GM12878 (cell line): Measurements from ENCODE around the gene CREBBP.

Source experiments
- EZH2 ChIP-seq: IDR thresholded peaks from 2 replicates; pipeline ENCODE4 v1.6.1; 2012; ENCODE audit warnings: low read depth, mild to moderate bottlenecking, control low read depth, inconsistent platforms, low read length, borderline replicate concordance; ENCODE audit not compliant: control insufficient read depth
- JUNB ChIP-seq: IDR thresholded peaks from 2 replicates; pipeline ENCODE4 v1.6.1; 2016; ENCODE audit warnings: antibody characterized with exemption, mild to moderate bottlenecking
- KDM1A ChIP-seq: fragments of 200-600 bp; sonication (generic); IDR thresholded peaks from 2 replicates; pipeline ENCODE4 v1.6.1; 2016; ENCODE audit warnings: borderline replicate concordance
- SIX5 ChIP-seq: IDR thresholded peaks from 2 replicates; pipeline ENCODE4 v1.6.1; 2011; ENCODE audit warnings: mild to moderate bottlenecking, low read depth, low read length, moderate library complexity; ENCODE audit not compliant: severe bottlenecking
- TCF7 ChIP-seq: IDR thresholded peaks from 2 replicates; pipeline ENCODE4 v1.6.1; 2014; ENCODE audit warnings: antibody characterized with exemption, borderline replicate concordance
- ZNF622 ChIP-seq: fragments of 450-650 bp; IDR thresholded peaks from 2 replicates; pipeline ENCODE4 v1.6.1; 2017; ENCODE audit warnings: mild to moderate bottlenecking, inconsistent platforms
- TF ChIP-seq, protein P1 (sequence below): IDR thresholded peaks from 2 replicates; pipeline ENCODE4 v1.6.1; 2012; ENCODE audit warnings: mild to moderate bottlenecking, low read depth, low read length

DNA sequence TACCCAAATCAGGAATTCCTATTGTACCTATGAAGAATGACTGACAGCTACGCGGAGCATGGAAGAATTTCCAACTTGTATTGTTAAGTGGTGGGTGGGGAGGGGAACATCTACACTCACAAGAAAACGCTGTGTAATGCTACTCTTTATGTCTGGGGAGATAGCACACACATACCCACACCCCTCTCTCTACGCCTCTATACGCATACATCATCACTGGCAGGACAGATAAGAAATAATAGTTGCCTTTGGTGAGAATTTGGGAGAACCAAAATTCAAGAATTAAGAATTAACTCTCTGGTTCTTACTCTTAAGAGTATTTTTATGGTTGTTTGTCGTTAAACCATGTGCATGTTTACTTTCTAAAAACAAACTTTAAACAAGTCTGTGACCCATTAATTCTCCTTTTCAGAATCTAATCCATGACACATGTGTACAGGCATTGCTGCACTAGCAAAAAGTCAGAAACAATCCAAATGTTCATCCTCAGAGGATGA is 33.9 kb downstream of the CREBBP start:
- TF ChIP-seq JUNB (no peak), EZH2 (no peak), ZNF622 (no peak), TCF7 (no peak), KDM1A (no peak), SIX5 (no peak)
- TF ChIP-seq, protein P1, sequence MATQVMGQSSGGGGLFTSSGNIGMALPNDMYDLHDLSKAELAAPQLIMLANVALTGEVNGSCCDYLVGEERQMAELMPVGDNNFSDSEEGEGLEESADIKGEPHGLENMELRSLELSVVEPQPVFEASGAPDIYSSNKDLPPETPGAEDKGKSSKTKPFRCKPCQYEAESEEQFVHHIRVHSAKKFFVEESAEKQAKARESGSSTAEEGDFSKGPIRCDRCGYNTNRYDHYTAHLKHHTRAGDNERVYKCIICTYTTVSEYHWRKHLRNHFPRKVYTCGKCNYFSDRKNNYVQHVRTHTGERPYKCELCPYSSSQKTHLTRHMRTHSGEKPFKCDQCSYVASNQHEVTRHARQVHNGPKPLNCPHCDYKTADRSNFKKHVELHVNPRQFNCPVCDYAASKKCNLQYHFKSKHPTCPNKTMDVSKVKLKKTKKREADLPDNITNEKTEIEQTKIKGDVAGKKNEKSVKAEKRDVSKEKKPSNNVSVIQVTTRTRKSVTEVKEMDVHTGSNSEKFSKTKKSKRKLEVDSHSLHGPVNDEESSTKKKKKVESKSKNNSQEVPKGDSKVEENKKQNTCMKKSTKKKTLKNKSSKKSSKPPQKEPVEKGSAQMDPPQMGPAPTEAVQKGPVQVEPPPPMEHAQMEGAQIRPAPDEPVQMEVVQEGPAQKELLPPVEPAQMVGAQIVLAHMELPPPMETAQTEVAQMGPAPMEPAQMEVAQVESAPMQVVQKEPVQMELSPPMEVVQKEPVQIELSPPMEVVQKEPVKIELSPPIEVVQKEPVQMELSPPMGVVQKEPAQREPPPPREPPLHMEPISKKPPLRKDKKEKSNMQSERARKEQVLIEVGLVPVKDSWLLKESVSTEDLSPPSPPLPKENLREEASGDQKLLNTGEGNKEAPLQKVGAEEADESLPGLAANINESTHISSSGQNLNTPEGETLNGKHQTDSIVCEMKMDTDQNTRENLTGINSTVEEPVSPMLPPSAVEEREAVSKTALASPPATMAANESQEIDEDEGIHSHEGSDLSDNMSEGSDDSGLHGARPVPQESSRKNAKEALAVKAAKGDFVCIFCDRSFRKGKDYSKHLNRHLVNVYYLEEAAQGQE = no peak
